Endothelial cell of umbilical vein (primary cell): Measurements from ENCODE around the gene ECE2. TPM values are rescaled to one million over a fixed set of nuclear protein-coding genes. Genes with fewer than 3 reads are reported as not detected.

ENCODE experiments used
- BruUV-seq: library from RNA; stranded (reverse); fragments of 400-500 nt; replicated peaks from 2 replicates; lab custom pipeline; 2021; lab: Mats Ljungman, UMichigan
- CTCF ChIA-PET: fragments of 300-600, 350-600 bp; sonication (Branson Sonifier 250); formaldehyde crosslinking; loops from one replicate; lab custom pipeline; 2021; ENCODE audit warnings: antibody characterized with exemption, inconsistent platforms; lab: Charles Lee
- POLR2A ChIA-PET: fragments of 300-600, 350-600 bp; sonication (Branson Sonifier 250); formaldehyde crosslinking; loops from one replicate; lab custom pipeline; 2021; ENCODE audit warnings: antibody characterized with exemption, inconsistent platforms; lab: Charles Lee
- DNase-seq: peaks from one replicate; pipeline ENCODE4 v3.0.0-alpha.2; 2011; ENCODE audit warnings: low read depth, low spot score
- FAIRE-seq: peaks from 2 replicates; lab custom pipeline; 2011; peaks lifted over from hg19 to GRCh38; lab: Jason Lieb, UNC
- H2AFZ ChIP-seq: 2 replicates; pipeline ENCODE4 v1.6.0; 2012; ENCODE audit warnings: low read depth, low read length, control low read depth, inconsistent platforms
- H3K27ac ChIP-seq: 2 replicates; pipeline ENCODE4 v1.5.1; 2011; ENCODE audit warnings: low read depth, mild to moderate bottlenecking, control low read depth, low read length, moderate library complexity; ENCODE audit not compliant: insufficient read depth
- H3K27me3 ChIP-seq, 2 experiments: 2 replicates each; pipeline versions ENCODE4 v1.6.0 to v1.6.1; 2011; ENCODE audit warnings: low read length in 2 of 2, mixed read lengths in 1 of 2; ENCODE audit not compliant: control insufficient read depth in 2 of 2, insufficient read depth in 2 of 2
- H3K36me3 ChIP-seq, 2 experiments: 2 replicates in 1 of 2; 3 replicates in 1 of 2; pipeline ENCODE4 v1.5.1; 2011; ENCODE audit warnings: low read length in 2 of 2, mild to moderate bottlenecking in 1 of 2, moderate library complexity in 1 of 2; ENCODE audit not compliant: control insufficient read depth in 2 of 2, insufficient read depth in 2 of 2; ENCODE audit errors: extremely low read depth in 1 of 2
- H3K4me1 ChIP-seq: 3 replicates; pipeline ENCODE4 v1.5.1; 2011; ENCODE audit warnings: mild to moderate bottlenecking, low read length; ENCODE audit not compliant: control insufficient read depth, insufficient read depth; ENCODE audit errors: extremely low read depth
- H3K4me2 ChIP-seq: 2 replicates; pipeline ENCODE4 v1.6.1; 2011; ENCODE audit warnings: low read length, control low read depth, mixed read lengths; ENCODE audit not compliant: insufficient read depth
- H3K4me3 ChIP-seq, 3 experiments: fragments of 200-600 bp in 1 of 3; sonication (generic), shearing (Covaris generic) in 1 of 3; replicated peaks in 1 of 3; 2 replicates each; pipeline ENCODE4 v1.5.1; 2011 to 2016; ENCODE audit warnings: control low read depth in 3 of 3, low read length in 3 of 3, mild to moderate bottlenecking in 2 of 3, inconsistent platforms in 1 of 3, low read depth in 1 of 3, moderate library complexity in 1 of 3; ENCODE audit not compliant: insufficient read depth in 1 of 3
- H3K79me2 ChIP-seq: 2 replicates; pipeline ENCODE4 v1.6.0; 2012; ENCODE audit warnings: low read length, inconsistent platforms; ENCODE audit not compliant: control insufficient read depth, insufficient read depth
- H3K9ac ChIP-seq: replicated peaks from 2 replicates; pipeline ENCODE3; 2011; ENCODE audit warnings: low read length, control low read depth; ENCODE audit not compliant: insufficient read depth; ENCODE audit errors: extremely low read depth
- H3K9me1 ChIP-seq: replicated peaks from 3 replicates; pipeline ENCODE4 v1.6.0; 2011; ENCODE audit warnings: mild to moderate bottlenecking, low read length; ENCODE audit not compliant: control insufficient read depth, insufficient read depth; ENCODE audit errors: extremely low read depth
- H3K9me3 ChIP-seq: replicated peaks from 2 replicates; pipeline ENCODE4 v1.5.1; 2012; ENCODE audit warnings: low read length, inconsistent platforms; ENCODE audit not compliant: control insufficient read depth, insufficient read depth
- H4K20me1 ChIP-seq: replicated peaks from 2 replicates; pipeline ENCODE3; 2011; ENCODE audit warnings: mild to moderate bottlenecking, low read length; ENCODE audit not compliant: control insufficient read depth, insufficient read depth; ENCODE audit errors: extremely low read depth
- CTCF ChIP-seq, 2 donors: IDR thresholded peaks; 1 replicate in 1 of 2; 2 replicates in 1 of 2; pipeline ENCODE4 v1.5.1; 2011; ENCODE audit warnings: low read length in 2 of 2, mild to moderate bottlenecking in 2 of 2, moderate library complexity in 2 of 2, control low read depth in 1 of 2, inconsistent platforms in 1 of 2, low read depth in 1 of 2; ENCODE audit not compliant: insufficient read depth in 1 of 2; ENCODE audit errors: extremely low read depth in 1 of 2
- EZH2 ChIP-seq: IDR thresholded peaks from 2 replicates; pipeline ENCODE4 v1.6.1; 2012; ENCODE audit warnings: borderline replicate concordance, low read depth, mild to moderate bottlenecking, moderate library complexity, low read length, inconsistent platforms; ENCODE audit not compliant: severe bottlenecking
- FOS ChIP-seq: IDR thresholded peaks from 2 replicates; pipeline ENCODE4 v1.6.1; 2011; ENCODE audit warnings: mild to moderate bottlenecking, low read length, moderate library complexity, borderline replicate concordance; ENCODE audit not compliant: insufficient read depth
- GATA2 ChIP-seq: IDR thresholded peaks from 2 replicates; pipeline ENCODE4 v1.7.0; 2011; ENCODE audit warnings: low read depth, mild to moderate bottlenecking, moderate library complexity, mixed read lengths, low read length; ENCODE audit not compliant: insufficient read length, insufficient read depth
- JUN ChIP-seq: IDR thresholded peaks from 2 replicates; pipeline ENCODE4 v1.6.1; 2011; ENCODE audit warnings: borderline replicate concordance, low read depth; ENCODE audit not compliant: insufficient read length, insufficient read depth
- MAX ChIP-seq: IDR thresholded peaks from 2 replicates; pipeline ENCODE4 v1.6.1; 2011; ENCODE audit not compliant: insufficient read depth, insufficient read length
- MYC ChIP-seq: IDR thresholded peaks from one replicate; pipeline ENCODE4 v1.6.1; 2011; ENCODE audit warnings: mild to moderate bottlenecking, low read depth, low read length
- POLR2A ChIP-seq: IDR thresholded peaks from 2 replicates; pipeline ENCODE4 v1.6.1; 2012; ENCODE audit warnings: low read depth, mild to moderate bottlenecking, control low read depth, low read length
- POLR2AphosphoS5 ChIP-seq: IDR thresholded peaks from 2 replicates; pipeline ENCODE4 v1.6.1; 2012; ENCODE audit warnings: low read depth, mild to moderate bottlenecking, control low read depth, low read length, moderate library complexity; ENCODE audit not compliant: insufficient read depth
- dilution Hi-C: fragments of 300-500 bp; cut with MboI; formaldehyde crosslinking; loops from one replicate; pipeline ENCODE4 v1.15.0; 2019; ENCODE audit warnings: low sequenced_read_pairs; ENCODE audit not compliant: extremely low pct_ligation_motif_present
- intact Hi-C: fragments of 100-400 bp; cut with micrococcal nuclease; formaldehyde crosslinking; loops from one replicate; pipeline ENCODE4 v1.10.0; 2022
- polyA plus RNA-seq, 4 experiments: library from polyadenylated mRNA; depleted of rRNA in 3 of 4; stranded (reverse) in 3 of 4; unstranded in 1 of 4; fragments of >200 nt; gene quantifications; 2 replicates each; pipeline versions ENCODE4 v1.2.1 to v1.2.3, GENCODE V29; 2011 to 2012; ENCODE audit warnings: missing spikeins in 1 of 4
- total RNA-seq: library from RNA; stranded (reverse); gene quantifications from 2 replicates; pipeline ENCODE4 v1.2.3, GENCODE V29; 2021

ECE2 gene
- total and polyA plus RNA-seq, 2 donors (not counting 3 experiments of a cell fraction or from before 2014, with no cell fraction given), result not detected

GRCh38 chr3:184229394-184230080 lies 46.3 kb upstream of the ECE2 start, which contains the start of gene VWA5B2:
Gene VWA5B2 (plus strand): TSS chr3:184229585. CDS start chr3:184230529, 944 bp downstream.
- Histone ChIP-seq H2AFZ (peak within 1 kb of the TSS; percentile 54), H3K9me3 (no peaks in the 10 kb centered on the region), H3K36me3 (no peaks in the 10 kb centered on the region), H3K27ac (no peak within 1 kb of the TSS), H3K4me1 (peaks cover 4% of the 10 kb centered on the region), H3K79me2 (no peaks in the 10 kb centered on the region), H4K20me1 (no peaks in the 10 kb centered on the region), H3K9me1 (no peaks in the 10 kb centered on the region), H3K4me3 (peak within 1 kb of the TSS in 1 of 3 experiments; percentile 25), H3K27me3 (peaks cover 38 to 57% of the 10 kb centered on the region in 2 experiments), H3K4me2 (peak within 1 kb of the TSS; percentile 28), H3K9ac (no peak within 1 kb of the TSS)
- TF ChIP-seq EZH2, result peak; percentile 77
- TF ChIP-seq POLR2A, result no peak
- no peak for TF ChIP-seq POLR2AphosphoS5
- TF ChIP-seq JUN, result no peak
- TF ChIP-seq CTCF (IDR thresholded peaks at IDR 0.05; ENCODE audit: extremely low read depth in 1 of 2, insufficient read depth in 1 of 2, low read depth in 1 of 2, low read length in 2 of 2), result peak in 1 of 2 donors; percentile 34
- no peak for TF ChIP-seq GATA2
- TF ChIP-seq MYC, result no peak
- TF ChIP-seq MAX, result no peak
- no peak for TF ChIP-seq FOS
- CTCF ChIA-PET, result interaction anchor here (1.2 to 4.3 kb wide), 4 partner anchors 10 to 60 kb away, joined by 3 to 98 read pairs (median 34); no protein-coding TSS in a partner anchor
- POLR2A ChIA-PET, result no interaction called here
- intact Hi-C loops (loop anchor here (5.0 kb wide), 1 partner anchor 42 kb away; the partner anchor contains the start of gene ABCF3), dilution Hi-C loops (no loop called here)
- BruUV-seq, result no TSS peak
- FAIRE-seq (no peak), DNase-seq (peak; percentile 60)
